GM21423 (cell line): ENCODE results near the gene KPNB1.
A peak's percentile ranks its signal among the peaks of the same experiment; 100 is the strongest.

Source experiments
- ATAC-seq: cut with Tn5 transposase; IDR thresholded peaks from one replicate; pipeline ENCODE4 v1.9.1; 2021; ENCODE audit warnings: mild to moderate bottlenecking, moderate library complexity; ENCODE audit not compliant: unreplicated experiment

KPNB1 gene

GRCh38 chr17:47636273-47637030 is 13.3 kb upstream of the KPNB1 start:
- ATAC-seq: no peak

- ATAC-seq: no peak
Observed at GRCh38 chr17:47638903-47639302, 10.8 kb upstream of the KPNB1 start.

- no peak for ATAC-seq
Observed at GRCh38 chr17:47640076-47640475, 9.6 kb upstream of the KPNB1 start.

- ATAC-seq: no peak
Observed at GRCh38 chr17:47641202-47641601, 8.5 kb upstream of the KPNB1 start.

- ATAC-seq: no peak
Observed at GRCh38 chr17:47643116-47643515, 6.6 kb upstream of the KPNB1 start.

GRCh38 chr17:47644324-47644723 is 5.4 kb upstream of the KPNB1 start:
- ATAC-seq: no peak

GRCh38 chr17:47649972-47650524 is 329 bp downstream of the KPNB1 start:
- no peak for ATAC-seq

- ATAC-seq: peak; percentile 46
Observed at GRCh38 chr17:47650525-47651522, 1.1 kb downstream of the KPNB1 start.

GRCh38 chr17:47651704-47652103 is 2.0 kb downstream of the KPNB1 start:
- no peak for ATAC-seq

GRCh38 chr17:47652570-47652969 is 2.9 kb downstream of the KPNB1 start:
- no peak for ATAC-seq

GRCh38 chr17:47653442-47653841 is 3.7 kb downstream of the KPNB1 start:
- no peak for ATAC-seq

- no peak for ATAC-seq
Observed at GRCh38 chr17:47654991-47655390, 5.3 kb downstream of the KPNB1 start.

GRCh38 chr17:47660064-47660492 is 10.4 kb downstream of the KPNB1 start:
- peak; percentile 67 for ATAC-seq

- no peak for ATAC-seq
Observed at GRCh38 chr17:47663912-47664623, 14.3 kb downstream of the KPNB1 start.

GRCh38 chr17:47664624-47664941 is 14.9 kb downstream of the KPNB1 start:
- no peak for ATAC-seq

- ATAC-seq: no peak
Observed at GRCh38 chr17:47665655-47666054, 15.9 kb downstream of the KPNB1 start.

- no peak for ATAC-seq
Observed at GRCh38 chr17:47669081-47669480, 19.4 kb downstream of the KPNB1 start.

GRCh38 chr17:47670064-47670463 is 20.3 kb downstream of the KPNB1 start:
- no peak for ATAC-seq

- ATAC-seq: no peak
Observed at GRCh38 chr17:47674499-47674898, 24.8 kb downstream of the KPNB1 start.

GRCh38 chr17:47675380-47676198 is 25.9 kb downstream of the KPNB1 start:
- no peak for ATAC-seq
